IPS DF 4.7 (cell line): ENCODE data around the gene BMP8B.
"Not testable (repeated sequence)": the region's sequence is repeated elsewhere in the genome, so short reads cannot be mapped to it uniquely, and the experiment has no call there.

ENCODE experiments used
- DNase-seq: peaks from one replicate; pipeline ENCODE4 v3.0.0-alpha.2; 2013; ENCODE audit warnings: low spot score; ENCODE audit errors: extremely low read depth

Gene BMP8B

GRCh38 chr1:39788758-39789570 is at the start of gene BMP8B:
BMP8B (minus strand) TSS chr1:39788865; CDS start chr1:39788485, 380 bp downstream.
- DNase-seq, result no peak

GRCh38 chr1:39836595-39837110 is 48.0 kb upstream of the BMP8B start:
- DNase-seq, result no peak

GRCh38 chr1:39835935-39836594 is 47.4 kb upstream of the BMP8B start:
- no peak for DNase-seq

GRCh38 chr1:39835110-39835509 is 46.4 kb upstream of the BMP8B start:
- DNase-seq, result no peak

- DNase-seq, result no peak
Measured at GRCh38 chr1:39833621-39834385, 45.1 kb upstream of the BMP8B start.

GRCh38 chr1:39833121-39833520 is 44.5 kb upstream of the BMP8B start:
- no peak for DNase-seq

GRCh38 chr1:39832294-39832693 is 43.6 kb upstream of the BMP8B start:
- DNase-seq, result no peak

GRCh38 chr1:39829791-39830533 is 41.3 kb upstream of the BMP8B start:
- DNase-seq, result no peak

GRCh38 chr1:39828734-39829133 is 40.1 kb upstream of the BMP8B start:
- DNase-seq, result no peak

GRCh38 chr1:39828255-39828654 is 39.6 kb upstream of the BMP8B start:
- not testable (repeated sequence) for DNase-seq

GRCh38 chr1:39827201-39827600 is 38.5 kb upstream of the BMP8B start:
- no peak for DNase-seq

GRCh38 chr1:39826583-39826982 is 37.9 kb upstream of the BMP8B start:
- no peak for DNase-seq

- DNase-seq, result no peak
Measured at GRCh38 chr1:39825432-39825941, 36.8 kb upstream of the BMP8B start.

- DNase-seq, result not testable (repeated sequence)
Measured at GRCh38 chr1:39823450-39823849, 34.8 kb upstream of the BMP8B start.

- DNase-seq, result no peak
Measured at GRCh38 chr1:39822146-39822545, 33.5 kb upstream of the BMP8B start.

GRCh38 chr1:39819091-39819812 is 30.6 kb upstream of the BMP8B start:
- no peak for DNase-seq

- DNase-seq, result no peak
Measured at GRCh38 chr1:39818482-39818881, 29.8 kb upstream of the BMP8B start.

GRCh38 chr1:39817091-39817932 is 28.6 kb upstream of the BMP8B start:
- not testable (repeated sequence) for DNase-seq

- no peak for DNase-seq
Measured at GRCh38 chr1:39816415-39817090, 27.9 kb upstream of the BMP8B start.
